Esophagus (tissue), 2 donors: ENCODE data around the gene TM9SF3. TPM values are rescaled to one million over a fixed set of nuclear protein-coding genes. Genes with fewer than 3 reads are reported as not detected.

Source experiments
- H3K27ac ChIP-seq, 2 donors: one replicate each; pipeline ENCODE4 v1.5.1; 2013; ENCODE audit warnings: low read depth in 2 of 2, mild to moderate bottlenecking in 2 of 2, inconsistent platforms in 1 of 2, low read length in 1 of 2, moderate library complexity in 1 of 2
- H3K27me3 ChIP-seq, 2 donors: one replicate each; pipeline ENCODE4 v1.6.1; 2013; ENCODE audit warnings: low read length in 2 of 2, control low read depth in 1 of 2, mild to moderate bottlenecking in 1 of 2; ENCODE audit not compliant: insufficient read depth in 2 of 2, control insufficient read depth in 1 of 2
- H3K36me3 ChIP-seq, 2 donors: one replicate each; pipeline ENCODE4 v1.6.1; 2013; ENCODE audit warnings: low read length in 1 of 2; ENCODE audit not compliant: control insufficient read depth in 2 of 2, insufficient read depth in 2 of 2
- H3K4me1 ChIP-seq, 2 donors: one replicate each; pipeline ENCODE4 v1.6.1; 2013; ENCODE audit warnings: low read length in 1 of 2; ENCODE audit not compliant: control insufficient read depth in 2 of 2, insufficient read depth in 2 of 2
- H3K4me3 ChIP-seq, 2 donors: one replicate each; pipeline ENCODE4 v1.5.1; 2013; ENCODE audit warnings: low read length in 2 of 2, mild to moderate bottlenecking in 2 of 2, low read depth in 1 of 2, moderate library complexity in 1 of 2
- H3K9me3 ChIP-seq, 2 donors: one replicate each; pipeline ENCODE4 v1.6.1; 2013; ENCODE audit warnings: mild to moderate bottlenecking in 2 of 2, low read depth in 1 of 2, low read length in 1 of 2, moderate library complexity in 1 of 2; ENCODE audit not compliant: control insufficient read depth in 2 of 2, insufficient read depth in 1 of 2
- WGBS, 2 donors: extraction: QIAGEN DNeasy Blood & Tissue Kit; methylation state at CpG; one replicate each; pipeline ENCODE4 v1.1.7; 2013; 5-methylcytosine and 5-hydroxymethylcytosine counted together
- polyA plus RNA-seq, 2 donors: library from polyadenylated mRNA; stranded (reverse); fragments of 200-250 nt; gene quantifications; one replicate each; pipeline ENCODE4 v1.2.3, GENCODE V29; 2013
- donor health status: healthy with polysubstance abuse.
- donor health status: Bipolar disorder and iron deficiency.

The TM9SF3 gene
- polyA plus RNA-seq, 2 donors, result 21.0 to 29.6 TPM

DNA sequence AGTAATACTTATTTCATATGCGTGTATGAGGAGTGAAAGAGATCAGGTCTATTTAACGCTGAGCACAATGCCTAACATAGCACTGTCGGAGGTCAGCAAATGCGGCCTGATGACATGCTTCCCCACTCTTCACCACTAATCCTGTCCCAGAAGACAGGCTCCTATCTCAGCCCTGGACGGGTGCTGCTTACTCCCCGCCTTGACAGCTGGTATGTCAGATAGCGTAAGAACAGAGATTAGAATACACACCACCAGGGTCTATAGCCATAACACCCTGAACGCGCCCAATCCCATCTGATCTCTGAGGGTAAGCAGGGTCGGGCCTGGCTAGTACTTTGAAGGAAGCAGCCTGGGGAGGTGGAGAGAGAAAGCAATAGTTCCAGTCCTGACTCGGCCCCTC, 32.3 kb upstream of the TM9SF3 start:
- Histone ChIP-seq H3K4me3 (no peak overlapping the region), H3K27me3 (no peaks in the 10 kb centered on the region), H3K9me3 (no peaks in the 10 kb centered on the region), H3K4me1 (peaks cover 0 to 5% of the 10 kb centered on the region in 2 donors), H3K27ac (no peak overlapping the region), H3K36me3 (peaks cover 0 to 2% of the 10 kb centered on the region in 2 donors)
- WGBS, 2 donors, result 76 to 87% methylated on average over 11 of the region's 11 CpGs

DNA sequence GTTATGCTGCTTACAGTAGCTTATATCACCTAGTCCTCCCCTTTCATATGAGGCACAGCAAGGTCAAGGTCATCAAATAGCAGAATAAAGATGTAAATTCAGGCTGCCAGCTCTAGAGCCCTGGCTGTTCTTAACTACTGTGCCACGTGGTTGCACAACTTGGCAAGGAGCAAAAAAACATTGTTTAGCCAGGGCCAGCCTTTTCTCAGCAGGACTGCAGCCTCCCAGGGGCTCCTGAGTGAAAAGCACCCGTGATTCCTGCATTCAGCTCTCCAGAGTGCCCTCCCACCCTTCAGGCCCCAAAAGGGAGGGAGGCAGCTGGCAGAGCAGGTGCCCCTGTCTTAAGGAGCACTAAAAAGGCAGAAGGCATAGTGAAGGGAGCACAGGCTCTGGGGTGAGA, 31.8 kb upstream of the TM9SF3 start:
- peaks cover 0 to 2% of the 10 kb centered on the region in 2 donors for H3K36me3 ChIP-seq

DNA sequence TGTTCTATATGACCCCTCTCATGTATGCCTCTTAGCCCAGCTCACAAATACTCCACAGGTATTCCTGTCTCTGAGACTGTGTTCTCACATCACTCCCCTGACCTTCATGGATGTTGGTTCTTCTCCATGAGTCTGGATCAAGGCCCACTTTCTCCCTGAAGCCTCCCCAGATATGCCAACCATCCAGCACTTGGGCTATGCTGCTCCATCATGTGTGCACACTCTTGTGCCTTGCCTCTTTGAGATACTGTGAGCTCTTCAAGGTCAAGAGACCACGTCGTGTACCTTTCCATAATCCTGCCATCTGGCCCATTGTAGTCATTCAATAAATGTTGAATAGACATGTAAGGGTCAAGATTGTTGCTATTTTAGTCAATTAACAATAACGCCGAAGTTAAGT, 30.1 kb upstream of the TM9SF3 start:
- Histone ChIP-seq H3K9me3 (no peaks in the 10 kb centered on the region), H3K4me3 (no peak overlapping the region), H3K27me3 (no peaks in the 10 kb centered on the region), H3K36me3 (peaks cover 0 to 2% of the 10 kb centered on the region in 2 donors), H3K4me1 (peaks cover 0 to 5% of the 10 kb centered on the region in 2 donors), H3K27ac (no peak overlapping the region)
- 77% methylated on average over 4 of the region's 4 CpGs for WGBS, 2 donors

More for the DNA sequence above, 31.8 kb upstream of the TM9SF3 start:
- Histone ChIP-seq H3K27me3 (no peaks in the 10 kb centered on the region), H3K4me3 (no peak overlapping the region), H3K9me3 (no peaks in the 10 kb centered on the region), H3K4me1 (peaks cover 0 to 5% of the 10 kb centered on the region in 2 donors), H3K27ac (no peak overlapping the region)
- 19 to 28% methylated on average over 2 of the region's 2 CpGs for WGBS, 2 donors

GRCh38 chr10:96614515-96614914, 27.7 kb upstream of the TM9SF3 start:
- Histone ChIP-seq H3K27me3 (no peaks in the 10 kb centered on the region), H3K27ac (no peak overlapping the region), H3K36me3 (no peaks in the 10 kb centered on the region), H3K4me1 (peaks cover 0 to 3% of the 10 kb centered on the region in 2 donors), H3K4me3 (no peak overlapping the region), H3K9me3 (no peaks in the 10 kb centered on the region)
- WGBS, 2 donors, result 86 to 93% methylated on average over 2 of the region's 2 CpGs

DNA sequence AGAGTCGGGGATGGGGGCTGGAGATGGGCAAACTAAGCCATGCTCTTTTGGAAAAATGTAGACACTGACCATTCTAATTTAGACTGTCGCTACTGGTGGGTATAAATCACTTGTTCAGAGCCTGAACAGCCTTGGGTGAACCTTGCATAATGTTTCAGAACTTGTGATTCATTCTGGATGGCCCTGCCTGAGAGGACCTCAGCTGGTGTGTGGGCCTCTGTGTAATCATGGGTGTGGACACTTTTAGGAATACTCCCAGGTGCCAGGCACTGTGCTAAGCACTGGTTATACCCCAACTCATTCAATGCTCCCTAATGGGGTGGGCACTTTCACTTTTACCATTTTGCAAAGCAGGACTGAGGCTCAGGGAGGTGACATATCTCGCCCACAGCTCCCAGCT, 26.8 kb upstream of the TM9SF3 start:
- H3K4me1 ChIP-seq, result peaks cover 0 to 3% of the 10 kb centered on the region in 2 donors
- WGBS, 2 donors, result 88 to 95% methylated on average over 3 of the region's 3 CpGs
- H3K27ac ChIP-seq, result no peak overlapping the region

DNA sequence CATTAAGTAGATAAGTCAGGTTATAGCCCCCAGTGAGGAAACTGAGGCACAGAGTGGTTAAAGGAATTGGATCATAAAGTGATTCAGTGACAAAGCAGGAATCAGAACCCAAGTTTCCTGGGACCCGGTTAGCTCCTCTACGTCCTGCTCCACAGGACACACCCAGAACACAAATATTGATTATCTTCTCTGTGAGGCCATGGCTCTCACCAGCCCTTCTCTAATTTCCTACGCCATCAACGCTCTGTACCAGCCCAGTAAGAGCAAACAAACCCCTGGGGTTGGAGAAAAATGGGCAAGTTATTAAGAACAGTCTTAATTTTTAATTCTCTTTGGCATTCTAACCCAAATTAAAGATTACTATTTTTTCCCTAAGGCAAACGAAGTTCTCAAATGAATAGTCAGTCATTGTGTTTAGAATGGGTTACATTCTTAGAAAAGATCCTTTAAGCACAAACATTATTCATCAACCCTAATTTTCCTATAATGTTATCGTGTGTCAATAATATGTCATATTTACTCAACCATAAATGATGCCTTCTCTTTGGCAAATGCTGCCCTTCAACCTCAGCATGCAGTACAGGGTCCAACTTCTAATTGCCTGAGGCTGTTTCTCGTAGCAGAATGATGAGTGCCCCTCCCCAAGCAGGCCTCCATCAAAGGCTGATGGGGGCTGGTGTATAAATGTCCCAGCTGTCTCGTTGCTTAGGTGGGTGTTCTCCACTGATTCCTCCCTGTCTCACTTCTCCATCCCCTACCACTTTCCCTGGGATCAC, 25.4 kb upstream of the TM9SF3 start:
- Histone ChIP-seq H3K4me3 (no peak overlapping the region), H3K27ac (no peak overlapping the region), H3K27me3 (no peaks in the 10 kb centered on the region), H3K36me3 (no peaks in the 10 kb centered on the region), H3K9me3 (no peaks in the 10 kb centered on the region), H3K4me1 (peaks cover 0 to 3% of the 10 kb centered on the region in 2 donors)
- WGBS, 2 donors, result 45 to 58% methylated on average over 8 of the region's 8 CpGs

More for the DNA sequence above, 26.8 kb upstream of the TM9SF3 start:
- Histone ChIP-seq H3K9me3 (no peaks in the 10 kb centered on the region), H3K4me3 (no peak overlapping the region), H3K36me3 (no peaks in the 10 kb centered on the region), H3K27me3 (no peaks in the 10 kb centered on the region)

- Histone ChIP-seq H3K4me1 (peaks cover 0 to 3% of the 10 kb centered on the region in 2 donors), H3K27ac (no peak overlapping the region), H3K9me3 (no peaks in the 10 kb centered on the region), H3K27me3 (no peaks in the 10 kb centered on the region), H3K4me3 (no peak overlapping the region), H3K36me3 (no peaks in the 10 kb centered on the region)
- 66 to 71% methylated on average over 6 of the region's 6 CpGs for WGBS, 2 donors
These were observed 24.0 kb upstream of the TM9SF3 start for GRCh38 chr10:96610817-96611216.

DNA sequence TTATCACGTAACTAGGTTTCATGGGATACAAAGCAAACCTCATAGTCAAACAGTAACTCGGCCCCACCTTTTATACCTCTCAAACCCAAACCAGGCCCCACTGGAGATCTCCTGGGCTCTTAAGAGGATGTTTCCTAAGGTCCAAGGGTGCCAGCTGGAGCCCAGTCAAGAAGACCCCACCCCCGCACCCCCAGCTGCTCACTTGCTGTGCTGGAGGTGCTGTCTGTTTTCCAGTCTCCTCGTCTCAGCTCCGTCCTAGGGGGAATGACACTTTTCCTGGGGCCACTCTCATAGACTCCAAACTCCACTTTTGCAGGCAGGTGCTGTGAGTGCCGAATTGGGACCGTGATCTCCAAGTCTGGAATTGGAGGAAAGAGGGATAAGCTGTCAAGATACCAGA, 22.7 kb upstream of the TM9SF3 start:
- Histone ChIP-seq H3K9me3 (no peaks in the 10 kb centered on the region), H3K4me3 (no peak overlapping the region), H3K4me1 (peaks cover 0 to 3% of the 10 kb centered on the region in 2 donors), H3K27ac (no peak overlapping the region), H3K36me3 (no peaks in the 10 kb centered on the region), H3K27me3 (no peaks in the 10 kb centered on the region)
- WGBS, 2 donors, result 76 to 89% methylated on average over 7 of the region's 7 CpGs

- H3K27me3 ChIP-seq, result no peaks in the 10 kb centered on the region
- whole genome bisulfite sequencing, 2 donors, result 76 to 82% methylated on average over 5 of the region's 5 CpGs
- H3K4me3 ChIP-seq, result no peak overlapping the region
- H3K4me1 ChIP-seq, result peaks cover 0 to 3% of the 10 kb centered on the region in 2 donors
- H3K27ac ChIP-seq, result no peak overlapping the region
- H3K9me3 ChIP-seq, result no peaks in the 10 kb centered on the region
- H3K36me3 ChIP-seq, result no peaks in the 10 kb centered on the region
These were observed 22.0 kb upstream of the TM9SF3 start for GRCh38 chr10:96608805-96609204.

GRCh38 chr10:96608262-96608661, 21.4 kb upstream of the TM9SF3 start:
- 52 to 65% methylated on average over 3 of the region's 3 CpGs for WGBS, 2 donors
- Histone ChIP-seq H3K27ac (no peak overlapping the region), H3K36me3 (no peaks in the 10 kb centered on the region), H3K4me3 (no peak overlapping the region), H3K4me1 (peaks cover 0 to 3% of the 10 kb centered on the region in 2 donors), H3K9me3 (no peaks in the 10 kb centered on the region), H3K27me3 (no peaks in the 10 kb centered on the region)
